SHP77 (cell line): ENCODE data around the gene SLC25A23.
"Not testable (repeated sequence)": the region's sequence is repeated elsewhere in the genome, so short reads cannot be mapped to it uniquely, and the experiment has no call there.

Experiments
- DNase-seq, 2 experiments: peaks; one replicate each; lab custom pipeline; 2025; lab: John Stamatoyannopoulos, UW

The SLC25A23 gene

GRCh38 chr19:6402058-6402457, 57.5 kb downstream of the SLC25A23 start:
- no peak for DNase-seq

GRCh38 chr19:6400062-6400944, 59.3 kb downstream of the SLC25A23 start:
- not testable (repeated sequence) for DNase-seq

- no peak for DNase-seq
These were observed 63.3 kb downstream of the SLC25A23 start for GRCh38 chr19:6396305-6396704.

DNA sequence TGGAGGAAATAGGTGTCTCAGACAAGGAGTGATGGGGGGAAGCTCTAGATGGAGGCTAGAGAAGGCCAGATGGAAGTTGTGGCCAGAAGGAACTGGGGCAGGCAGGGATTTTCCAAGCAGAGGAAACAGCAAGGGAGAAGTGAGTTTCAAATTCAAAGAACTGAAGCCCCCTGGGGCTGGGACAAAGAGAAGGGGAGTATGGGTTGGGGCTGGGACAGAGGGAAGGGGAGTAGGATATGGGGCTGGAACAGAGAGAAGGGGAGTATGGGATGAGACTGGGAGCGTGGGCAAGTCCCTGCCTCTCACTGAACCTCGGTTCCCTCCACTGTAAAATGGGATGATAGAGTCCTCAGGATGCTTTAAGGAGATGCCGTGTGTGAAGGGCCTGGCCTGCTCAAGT, 64.8 kb downstream of the SLC25A23 start:
- DNase-seq, result no peak

DNA sequence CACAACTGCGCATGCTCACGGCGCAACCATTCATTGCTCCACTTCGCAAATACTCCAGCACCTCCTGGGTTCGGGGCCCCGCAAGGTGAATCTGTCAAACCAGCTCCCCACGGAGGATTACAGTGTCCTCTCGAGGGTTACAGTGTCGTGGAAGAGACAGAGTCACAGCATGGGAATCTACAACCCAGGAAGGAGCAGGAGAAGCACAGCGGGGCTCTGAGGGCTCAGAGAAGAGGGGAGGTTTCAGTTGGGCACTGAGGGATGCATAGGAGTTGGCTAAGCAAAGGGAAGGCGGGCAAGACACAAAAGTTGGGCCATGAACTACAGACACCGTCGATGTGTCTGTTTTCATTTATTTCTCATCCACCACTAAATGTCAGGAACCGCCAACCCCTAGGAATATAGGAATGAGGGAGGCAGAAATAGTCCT, 65.6 kb downstream of the SLC25A23 start:
- DNase-seq, result no peak

DNA sequence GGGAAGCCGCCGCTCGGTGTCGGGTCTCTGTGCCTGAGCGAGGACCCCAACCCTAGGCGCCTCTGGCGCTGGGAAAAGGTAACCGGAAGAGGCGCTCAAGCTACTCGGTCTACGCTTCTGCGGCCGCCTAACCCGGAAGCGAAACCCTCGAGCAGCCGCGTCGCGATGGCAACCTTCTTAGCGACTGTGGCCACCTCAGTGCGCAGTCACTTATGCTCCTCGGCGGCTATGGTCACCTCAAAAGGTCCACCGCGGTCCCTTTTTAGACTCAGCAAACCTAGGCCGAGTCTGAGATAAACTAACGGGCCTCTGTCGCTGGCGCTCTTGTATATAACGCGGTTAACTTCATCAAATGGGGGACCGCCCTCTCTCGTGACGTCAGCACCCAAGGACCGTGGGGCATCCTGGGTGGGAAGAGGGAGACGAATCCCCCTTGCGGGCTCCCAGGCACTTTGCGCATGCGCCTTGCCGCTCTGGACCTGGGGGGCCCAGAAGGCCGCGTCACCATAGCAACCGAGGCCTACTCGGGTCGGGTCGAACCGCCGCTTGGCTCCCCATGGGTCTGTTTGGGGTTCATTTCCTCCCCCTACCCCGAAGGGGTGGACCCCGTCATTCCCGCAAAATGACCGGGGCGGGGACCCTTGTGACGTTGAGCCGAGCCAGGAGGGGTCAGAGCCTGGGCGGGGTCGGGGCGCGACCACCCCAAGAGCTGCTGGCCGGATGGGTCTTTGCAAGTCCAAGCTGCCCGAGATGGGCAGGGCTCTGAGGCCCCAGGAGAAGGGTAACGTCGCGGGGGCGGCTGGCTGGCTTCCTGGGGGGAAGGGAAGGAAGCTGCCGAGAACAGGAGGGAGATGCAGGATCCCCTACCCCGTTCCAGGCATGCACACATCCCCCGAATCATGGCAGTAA, 66.3 kb downstream of the SLC25A23 start, which contains the start of gene GTF2F1:
GTF2F1 (minus strand) TSS at position 91 of the 909 bp plus-strand sequence. CDS start 169 bp downstream, outside the sequence.
- DNase-seq, result peak; percentile 91 to 92

DNA sequence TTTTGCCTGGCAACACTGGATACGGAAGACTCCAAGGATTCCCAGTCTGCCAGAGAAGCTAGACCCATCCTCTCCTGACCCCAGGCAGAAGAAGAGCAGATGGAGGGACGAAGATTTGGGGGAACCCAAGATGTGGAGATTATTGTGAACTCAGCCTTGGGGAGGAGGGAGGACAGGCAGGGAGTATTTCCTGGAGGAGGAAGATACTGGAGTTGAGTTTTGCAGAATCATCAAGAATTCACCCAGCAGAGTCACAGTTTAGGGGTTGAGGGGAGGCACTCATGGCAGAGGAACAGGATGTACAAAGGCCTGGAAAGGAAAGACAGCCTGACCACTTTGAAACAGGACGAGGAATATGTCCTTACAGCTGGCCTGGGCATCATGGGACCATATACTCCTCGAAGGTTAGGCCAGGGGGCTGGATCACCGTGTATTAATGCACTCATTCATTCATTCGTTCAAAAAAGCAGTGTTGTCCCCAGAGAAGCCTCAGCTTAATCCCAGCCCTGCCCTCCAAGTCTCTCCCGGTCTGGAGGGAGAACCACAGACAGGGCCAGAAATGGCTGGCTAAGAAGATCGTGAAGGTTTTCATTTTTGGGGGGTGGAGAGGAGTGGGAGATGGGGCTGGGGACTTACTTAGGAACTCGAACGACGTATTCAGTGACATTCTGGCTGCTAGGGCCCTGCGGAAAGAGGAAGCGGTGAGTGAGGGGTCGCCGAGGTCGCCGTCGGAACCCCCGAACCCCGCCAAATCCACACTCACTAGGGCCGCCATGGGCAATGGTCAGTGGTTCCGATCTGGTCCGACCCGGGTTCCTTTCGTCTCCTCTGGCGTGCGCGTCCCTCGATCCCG, 67.1 kb downstream of the SLC25A23 start:
- no peak for DNase-seq
